ENCODE data around the gene CLEC10A. TPM values are rescaled to one million over a fixed set of nuclear protein-coding genes. Genes with fewer than 3 reads are reported as not detected.
"Not testable (repeated sequence)": the region's sequence is repeated elsewhere in the genome, so short reads cannot be mapped to it uniquely, and the experiment has no call there.

Gene CLEC10A
- total RNA-seq, 1 experiment from 2014 or later: not detected

GRCh38 chr17:7111784-7112509 is 31.9 kb upstream of the CLEC10A start:
- DNase-seq (ENCODE audit: low read depth, low spot score): no peak
- in situ Hi-C loops (cut with HindIII; ENCODE audit: low pct_unique_long_range_greater_than_20kb, low sequenced_read_pairs): no loop called here

GRCh38 chr17:7110617-7111306 is 30.7 kb upstream of the CLEC10A start:
- no peak for DNase-seq (ENCODE audit: low read depth, low spot score)
- in situ Hi-C loops (cut with HindIII; ENCODE audit: low pct_unique_long_range_greater_than_20kb, low sequenced_read_pairs): no loop called here

- DNase-seq (ENCODE audit: low read depth, low spot score): no peak
Measured at GRCh38 chr17:7109461-7110322, 29.6 kb upstream of the CLEC10A start.

GRCh38 chr17:7108981-7109380 is 28.9 kb upstream of the CLEC10A start:
- DNase-seq (ENCODE audit: low read depth, low spot score): no peak
- in situ Hi-C loops (cut with HindIII; ENCODE audit: low pct_unique_long_range_greater_than_20kb, low sequenced_read_pairs): no loop called here

More at GRCh38 chr17:7109461-7110322, 29.6 kb upstream of the CLEC10A start:
- in situ Hi-C loops (cut with HindIII; ENCODE audit: low pct_unique_long_range_greater_than_20kb, low sequenced_read_pairs): no loop called here

GRCh38 chr17:7108560-7108925 is 28.5 kb upstream of the CLEC10A start:
- no peak for DNase-seq (ENCODE audit: low read depth, low spot score)
- in situ Hi-C loops (cut with HindIII; ENCODE audit: low pct_unique_long_range_greater_than_20kb, low sequenced_read_pairs): no loop called here

- no peak for DNase-seq (ENCODE audit: low read depth, low spot score)
- in situ Hi-C loops (cut with HindIII; ENCODE audit: low pct_unique_long_range_greater_than_20kb, low sequenced_read_pairs): no loop called here
Measured at GRCh38 chr17:7107795-7108559, 27.9 kb upstream of the CLEC10A start.

- no peak for DNase-seq (ENCODE audit: low read depth, low spot score)
- in situ Hi-C loops (cut with HindIII; ENCODE audit: low pct_unique_long_range_greater_than_20kb, low sequenced_read_pairs): no loop called here
Measured at GRCh38 chr17:7107012-7107754, 27.1 kb upstream of the CLEC10A start.

- in situ Hi-C loops (cut with HindIII; ENCODE audit: low pct_unique_long_range_greater_than_20kb, low sequenced_read_pairs): no loop called here
Measured at GRCh38 chr17:7102421-7102820, 22.4 kb upstream of the CLEC10A start.

GRCh38 chr17:7101531-7101930 is 21.5 kb upstream of the CLEC10A start:
- in situ Hi-C loops (cut with HindIII; ENCODE audit: low pct_unique_long_range_greater_than_20kb, low sequenced_read_pairs): no loop called here
- DNase-seq (ENCODE audit: low read depth, low spot score): no peak

More at GRCh38 chr17:7102421-7102820, 22.4 kb upstream of the CLEC10A start:
- no peak for DNase-seq (ENCODE audit: low read depth, low spot score)

- in situ Hi-C loops (cut with HindIII; ENCODE audit: low pct_unique_long_range_greater_than_20kb, low sequenced_read_pairs); DNase-seq (ENCODE audit: low read depth, low spot score): not testable (repeated sequence)
Measured at GRCh38 chr17:7100641-7101379, 20.8 kb upstream of the CLEC10A start.

GRCh38 chr17:7098802-7099459 is 18.9 kb upstream of the CLEC10A start:
- no peak for DNase-seq (ENCODE audit: low read depth, low spot score)
- in situ Hi-C loops (cut with HindIII; ENCODE audit: low pct_unique_long_range_greater_than_20kb, low sequenced_read_pairs): no loop called here

- in situ Hi-C loops (cut with HindIII; ENCODE audit: low pct_unique_long_range_greater_than_20kb, low sequenced_read_pairs): no loop called here
- no peak for DNase-seq (ENCODE audit: low read depth, low spot score)
Measured at GRCh38 chr17:7097940-7098339, 17.9 kb upstream of the CLEC10A start.

- no peak for DNase-seq (ENCODE audit: low read depth, low spot score)
- in situ Hi-C loops (cut with HindIII; ENCODE audit: low pct_unique_long_range_greater_than_20kb, low sequenced_read_pairs): no loop called here
Measured at GRCh38 chr17:7095625-7096024, 15.6 kb upstream of the CLEC10A start.

GRCh38 chr17:7094652-7095019 is 14.6 kb upstream of the CLEC10A start:
- no peak for DNase-seq (ENCODE audit: low read depth, low spot score)

GRCh38 chr17:7091311-7092005 is 11.4 kb upstream of the CLEC10A start:
- in situ Hi-C loops (cut with HindIII; ENCODE audit: low pct_unique_long_range_greater_than_20kb, low sequenced_read_pairs); DNase-seq (ENCODE audit: low read depth, low spot score): not testable (repeated sequence)

More at GRCh38 chr17:7094652-7095019, 14.6 kb upstream of the CLEC10A start:
- in situ Hi-C loops (cut with HindIII; ENCODE audit: low pct_unique_long_range_greater_than_20kb, low sequenced_read_pairs): no loop called here

Data from SK-MEL-5 (cell line).